Stomach (tissue), 9 donors: ENCODE results near the gene CEP85L. TPM values are rescaled to one million over a fixed set of nuclear protein-coding genes. Genes with fewer than 3 reads are reported as not detected.

Experiments
- DNase-seq, 2 donors: peaks; one replicate each; pipeline versions ENCODE4 v3.0.0 to v3.0.0-alpha.2; 2013 to 2019
- H3K27ac ChIP-seq, 5 donors: fragments of 200-600 bp in 4 of 5; sonication (generic) in 4 of 5; one replicate each; pipeline ENCODE4 v1.5.1; 2013 to 2019; ENCODE audit warnings: mild to moderate bottlenecking in 1 of 5, moderate library complexity in 1 of 5
- H3K27me3 ChIP-seq, 3 donors: fragments of 200-600 bp; sonication (generic); one replicate each; pipeline ENCODE4 v1.5.1; 2017 to 2019; ENCODE audit warnings: mixed run types in 1 of 3
- H3K36me3 ChIP-seq, 4 donors: fragments of 200-600 bp; sonication (generic); 1 replicate in 3 of 4; 2 replicates in 1 of 4; pipeline ENCODE4 v1.5.1; 2016 to 2019
- H3K4me1 ChIP-seq, 4 donors: fragments of 200-600 bp; sonication (generic); one replicate each; pipeline ENCODE4 v1.5.1; 2016 to 2019
- H3K4me3 ChIP-seq, 4 donors: fragments of 200-600 bp; sonication (generic) in 3 of 4; one replicate each; pipeline ENCODE4 v1.5.1; 2016 to 2019; ENCODE audit warnings: mild to moderate bottlenecking in 1 of 4
- H3K9me3 ChIP-seq, 4 donors: fragments of 200-600 bp; sonication (generic); one replicate each; pipeline ENCODE4 v1.5.1; 2016 to 2019
- CTCF ChIP-seq, 7 experiments: fragments of 450-650 bp in 4 of 7; fragments of 200-600 bp in 3 of 7; sonication (generic) in 3 of 7; IDR thresholded peaks; one replicate each; pipeline ENCODE4 v1.5.1; 2016 to 2019; ENCODE audit warnings: antibody characterized with exemption in 7 of 7, control low read depth in 2 of 7, mild to moderate bottlenecking in 1 of 7
- EP300 ChIP-seq: sonication (generic); formaldehyde crosslinking; IDR thresholded peaks from one replicate; pipeline ENCODE4 v1.6.1; 2017; ENCODE audit warnings: antibody characterized with exemption
- POLR2A ChIP-seq, 4 donors: fragments of 450-650 bp; IDR thresholded peaks; one replicate each; pipeline ENCODE4 v1.6.1; 2016; ENCODE audit warnings: antibody characterized with exemption in 4 of 4, control low read depth in 2 of 4, mild to moderate bottlenecking in 1 of 4, moderate library complexity in 1 of 4
- POLR2AphosphoS5 ChIP-seq, 3 donors: sonication (generic); formaldehyde crosslinking; IDR thresholded peaks; one replicate each; pipeline ENCODE4 v1.6.1; 2016; ENCODE audit warnings: antibody characterized with exemption in 3 of 3
- WGBS, 5 donors: extraction: QIAGEN DNeasy Blood & Tissue Kit in 3 of 5; methylation state at CpG; one replicate each; pipeline versions ENCODE4 v1.1.5 to v1.1.7; 2013 to 2018; 5-methylcytosine and 5-hydroxymethylcytosine counted together
- intact Hi-C: fragments of 100-400 bp; cut with DNase I; formaldehyde crosslinking; loops from one replicate; pipeline ENCODE4 v1.15.1; 2023; ENCODE audit warnings: low total_unique reads
- polyA plus RNA-seq, 3 donors: library from polyadenylated mRNA; stranded (reverse); fragments of 200-250 nt; gene quantifications; one replicate each; pipeline ENCODE4 v1.2.3, GENCODE V29; 2013
- total RNA-seq, 5 donors: library from RNA; depleted of rRNA; stranded (reverse); fragments of >200 nt; gene quantifications; one replicate each; pipeline versions ENCODE4 v1.1.0 to v1.2.3, GENCODE V29; 2014 to 2016
- donor health status: healthy with polysubstance abuse.
- donor health status: Bipolar disorder and iron deficiency.
- donor health status: healthy.

Gene CEP85L
- total and polyA plus RNA-seq, 8 donors: 1.5 to 67.7 (median 8.7) TPM

GRCh38 chr6:118495485-118496280 is 155.7 kb downstream of the CEP85L start:
- TF ChIP-seq POLR2A (IDR thresholded peaks at IDR 0.05): no peak
- no peak for TF ChIP-seq POLR2AphosphoS5 (IDR thresholded peaks at IDR 0.05)
- no peak for TF ChIP-seq CTCF (IDR thresholded peaks at IDR 0.05)
- no peak for TF ChIP-seq EP300
- Histone ChIP-seq H3K36me3 (peaks cover 4 to 34% (median 28%) of the 10 kb centered on the region in 4 donors), H3K9me3 (no peaks in the 10 kb centered on the region), H3K27me3 (no peaks in the 10 kb centered on the region), H3K27ac (no peak overlapping the region), H3K4me1 (no peaks in the 10 kb centered on the region), H3K4me3 (no peak overlapping the region)
- DNase-seq: no peak
- intact Hi-C loops: no loop called here
- WGBS, 5 donors: 90 to 97% (median 96%) methylated on average over 5 of the region's 5 CpGs

GRCh38 chr6:118494091-118494490 is 157.3 kb downstream of the CEP85L start:
- H3K27me3 ChIP-seq: no peaks in the 10 kb centered on the region
- no peaks in the 10 kb centered on the region for H3K4me1 ChIP-seq
- 85 to 92% (median 90%) methylated on average over 3 of the region's 3 CpGs for WGBS, 5 donors
- H3K4me3 ChIP-seq: no peak overlapping the region
- peaks cover 0 to 13% (median 2%) of the 10 kb centered on the region in 4 donors for H3K9me3 ChIP-seq
- peaks cover 4 to 49% (median 44%) of the 10 kb centered on the region in 4 donors for H3K36me3 ChIP-seq
- H3K27ac ChIP-seq: no peak overlapping the region
- DNase-seq: no peak
- TF ChIP-seq CTCF (IDR thresholded peaks at IDR 0.05) (no peak), POLR2A (IDR thresholded peaks at IDR 0.05) (no peak)
- intact Hi-C loops: no loop called here

GRCh38 chr6:118489990-118490389 is 161.4 kb downstream of the CEP85L start:
- TF ChIP-seq CTCF (IDR thresholded peaks at IDR 0.05): no peak
- peaks cover 4 to 60% (median 54%) of the 10 kb centered on the region in 4 donors for H3K36me3 ChIP-seq
- intact Hi-C loops: no loop called here
- 87 to 96% (median 92%) methylated on average over 3 of the region's 3 CpGs for WGBS, 5 donors
- no peaks in the 10 kb centered on the region for H3K27me3 ChIP-seq
- H3K4me1 ChIP-seq: no peaks in the 10 kb centered on the region
- H3K4me3 ChIP-seq: no peak overlapping the region
- no peak for DNase-seq
- peaks cover 0 to 22% (median 13%) of the 10 kb centered on the region in 4 donors for H3K9me3 ChIP-seq
- no peak overlapping the region for H3K27ac ChIP-seq

GRCh38 chr6:118488631-118489030 is 162.8 kb downstream of the CEP85L start:
- H3K27me3 ChIP-seq: no peaks in the 10 kb centered on the region
- no peaks in the 10 kb centered on the region for H3K4me1 ChIP-seq
- no peak for DNase-seq
- no peak overlapping the region for H3K27ac ChIP-seq
- H3K9me3 ChIP-seq: peaks cover 0 to 22% (median 13%) of the 10 kb centered on the region in 4 donors
- no peak overlapping the region for H3K4me3 ChIP-seq
- intact Hi-C loops: no loop called here
- H3K36me3 ChIP-seq: peaks cover 4 to 60% (median 54%) of the 10 kb centered on the region in 4 donors
- TF ChIP-seq POLR2A (IDR thresholded peaks at IDR 0.05) (no peak), POLR2AphosphoS5 (IDR thresholded peaks at IDR 0.05) (no peak), CTCF (IDR thresholded peaks at IDR 0.05) (no peak), EP300 (no peak)
